ENCODE data around the gene TTC12.

Gene TTC12

DNA sequence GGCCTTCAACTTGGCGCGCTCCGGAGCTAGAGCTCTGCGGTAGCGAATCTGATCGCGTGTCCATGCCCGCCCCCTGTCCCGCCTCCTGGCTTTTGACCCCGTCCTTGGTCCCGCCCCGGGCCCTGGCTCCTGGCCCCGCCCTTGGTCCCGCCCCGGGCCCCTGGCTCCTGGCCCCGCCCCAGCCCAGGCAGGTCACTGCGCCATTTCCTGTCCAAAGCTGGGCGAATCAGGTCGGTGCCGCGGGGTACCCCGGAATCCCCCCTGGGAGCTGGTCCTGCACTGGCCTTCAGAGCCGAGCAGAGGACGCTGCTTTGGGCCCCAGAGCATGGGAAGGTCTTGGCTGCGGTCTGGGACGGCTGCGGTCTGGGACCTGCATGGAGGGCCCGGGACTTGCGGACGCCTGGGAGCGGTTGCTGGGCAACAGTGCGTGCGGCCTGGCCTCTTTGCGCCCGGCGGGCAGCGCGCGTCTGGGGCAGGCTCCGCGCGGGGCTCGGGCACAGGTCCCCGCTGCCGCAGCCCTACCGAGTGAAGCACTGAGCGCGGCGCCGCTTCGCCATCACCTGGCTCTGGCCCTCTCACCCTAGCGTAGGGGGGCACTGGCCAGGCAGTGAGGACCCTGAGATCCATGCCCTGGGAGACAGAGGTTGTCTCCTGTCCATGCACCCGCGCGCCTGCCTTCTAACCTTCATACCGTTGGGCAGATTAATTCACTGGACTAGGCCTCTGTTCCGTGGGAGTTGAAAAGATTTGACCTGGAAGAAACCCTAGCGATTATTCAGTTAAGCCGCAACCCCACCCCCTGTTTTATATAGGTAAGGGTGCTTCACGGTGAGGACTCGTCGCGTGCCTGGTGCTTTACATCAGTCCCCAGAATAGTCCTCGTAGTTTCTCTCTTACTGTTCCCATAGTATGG lies at the start of gene TTC12:
TTC12 (plus strand) TSS at position 195 of the 913 bp plus-strand sequence. CDS start 1,675 bp downstream, outside the sequence.
- Histone ChIP-seq H3K27ac (0 out of 2 replicates have a peak within 1 kb of the TSS, but pooled peaks have one; percentile 30), H3K4me2 (peak within 1 kb of the TSS; percentile 73; the same call in 1 of the 2 replicates), H4K20me1 (ENCODE audit: insufficient read depth) (no peaks in the 10 kb centered on the region), H3K4me1 (ENCODE audit: low read depth, poor library complexity, severe bottlenecking) (peaks cover 11% of the 10 kb centered on the region), H3K9ac (peak within 1 kb of the TSS; percentile 52; the same call in 1 of the 2 replicates), H3K36me3 (ENCODE audit: insufficient read depth) (no peaks in the 10 kb centered on the region), H3K4me3 (IDR thresholded peaks at IDR 0.05; ENCODE audit: insufficient read depth, low read depth, low read length) (no peak within 1 kb of the TSS), H3K27me3 (ENCODE audit: insufficient read depth, low read depth) (no peaks in the 10 kb centered on the region), H3K79me2 (ENCODE audit: insufficient read depth, low read depth) (no peaks in the 10 kb centered on the region), H2AFZ (ENCODE audit: low read depth) (peak within 1 kb of the TSS; percentile 74)
- TF ChIP-seq CTCF (conservative IDR thresholded peaks at IDR 0.05; ENCODE audit: low read depth, low read length), result no peak

GRCh38 chr11:113265362-113265761 lies 49.0 kb upstream of the TTC12 start:
- no peaks in the 10 kb centered on the region for H3K4me1 ChIP-seq (ENCODE audit: low read depth, poor library complexity, severe bottlenecking)
- no peak for TF ChIP-seq CTCF (conservative IDR thresholded peaks at IDR 0.05; ENCODE audit: low read depth, low read length)
- no peaks in the 10 kb centered on the region for H3K79me2 ChIP-seq (ENCODE audit: insufficient read depth, low read depth)
- no peak overlapping the region for H3K9ac ChIP-seq
- no peaks in the 10 kb centered on the region for H3K36me3 ChIP-seq (ENCODE audit: insufficient read depth)
- no peak overlapping the region for H3K4me2 ChIP-seq
- no peaks in the 10 kb centered on the region for H3K27me3 ChIP-seq (ENCODE audit: insufficient read depth, low read depth)
- no peak overlapping the region for H3K27ac ChIP-seq
- H3K4me3 ChIP-seq (IDR thresholded peaks at IDR 0.05; ENCODE audit: insufficient read depth, low read depth, low read length), result no peak overlapping the region
- no peak overlapping the region for H2AFZ ChIP-seq (ENCODE audit: low read depth)
- no peaks in the 10 kb centered on the region for H4K20me1 ChIP-seq (ENCODE audit: insufficient read depth)

- Histone ChIP-seq H3K4me1 (ENCODE audit: low read depth, poor library complexity, severe bottlenecking) (no peaks in the 10 kb centered on the region), H3K27ac (no peak overlapping the region), H3K36me3 (ENCODE audit: insufficient read depth) (no peaks in the 10 kb centered on the region), H3K27me3 (ENCODE audit: insufficient read depth, low read depth) (no peaks in the 10 kb centered on the region), H3K4me2 (no peak overlapping the region), H3K79me2 (ENCODE audit: insufficient read depth, low read depth) (no peaks in the 10 kb centered on the region), H3K4me3 (IDR thresholded peaks at IDR 0.05; ENCODE audit: insufficient read depth, low read depth, low read length) (no peak overlapping the region), H3K9ac (no peak overlapping the region), H4K20me1 (ENCODE audit: insufficient read depth) (no peaks in the 10 kb centered on the region), H2AFZ (ENCODE audit: low read depth) (no peak overlapping the region)
- no peak for TF ChIP-seq CTCF (conservative IDR thresholded peaks at IDR 0.05; ENCODE audit: low read depth, low read length)
These were observed 46.9 kb upstream of the TTC12 start for GRCh38 chr11:113267493-113267892.

- no peak for TF ChIP-seq CTCF (conservative IDR thresholded peaks at IDR 0.05; ENCODE audit: low read depth, low read length)
- Histone ChIP-seq H2AFZ (ENCODE audit: low read depth) (no peak overlapping the region), H3K9ac (no peak overlapping the region), H3K4me3 (IDR thresholded peaks at IDR 0.05; ENCODE audit: insufficient read depth, low read depth, low read length) (no peak overlapping the region), H3K79me2 (ENCODE audit: insufficient read depth, low read depth) (no peaks in the 10 kb centered on the region), H4K20me1 (ENCODE audit: insufficient read depth) (no peaks in the 10 kb centered on the region), H3K36me3 (ENCODE audit: insufficient read depth) (no peaks in the 10 kb centered on the region), H3K4me2 (no peak overlapping the region), H3K27me3 (ENCODE audit: insufficient read depth, low read depth) (no peaks in the 10 kb centered on the region), H3K27ac (no peak overlapping the region), H3K4me1 (ENCODE audit: low read depth, poor library complexity, severe bottlenecking) (no peaks in the 10 kb centered on the region)
These were observed 45.3 kb upstream of the TTC12 start for GRCh38 chr11:113269096-113269495.

Data from KMS-11 (cell line).